ENCODE results near the gene SELP.
A peak's percentile ranks its signal among the peaks of the same experiment; 100 is the strongest.

Gene SELP

GRCh38 chr1:169572187-169572586, 57.7 kb downstream of the SELP start:
- DNase-seq = no peak

- no peak for DNase-seq
Measured at GRCh38 chr1:169571450-169571849, 58.5 kb downstream of the SELP start.

- DNase-seq = no peak
Measured at GRCh38 chr1:169570172-169570574, 59.8 kb downstream of the SELP start.

GRCh38 chr1:169568497-169568896, 61.4 kb downstream of the SELP start:
- no peak for DNase-seq

GRCh38 chr1:169565335-169566271, 64.3 kb downstream of the SELP start:
- no peak for DNase-seq

GRCh38 chr1:169563650-169564049, 66.3 kb downstream of the SELP start:
- no peak for DNase-seq

GRCh38 chr1:169563019-169563615, 66.8 kb downstream of the SELP start:
- DNase-seq = no peak

GRCh38 chr1:169561692-169562091, 68.2 kb downstream of the SELP start:
- no peak for DNase-seq

- no peak for DNase-seq
Measured at GRCh38 chr1:169557131-169557530, 72.8 kb downstream of the SELP start.

- peak; percentile 47 for DNase-seq
Measured at GRCh38 chr1:169550294-169550693, 79.6 kb downstream of the SELP start.

- DNase-seq = no peak
Measured at GRCh38 chr1:169548282-169548681, 81.6 kb downstream of the SELP start.

- peak; percentile 79 for DNase-seq
Measured at GRCh38 chr1:169546087-169546995, 83.6 kb downstream of the SELP start.

GRCh38 chr1:169545472-169545871, 84.5 kb downstream of the SELP start:
- DNase-seq = no peak

GRCh38 chr1:169538998-169539871, 90.7 kb downstream of the SELP start:
- no peak for DNase-seq

Data from NCI-H345 (cell line).